OCI-LY1 (cell line): ENCODE data around the gene ZNF620.

Source experiments
- H2AFZ ChIP-seq: fragments of 200-600 bp; sonication (generic), shearing (Covaris generic); 2 replicates; pipeline ENCODE4 v1.6.0; 2014; ENCODE audit warnings: antibody characterized with exemption, mild to moderate bottlenecking, low read length
- H3F3A ChIP-seq: fragments of 200-600 bp; sonication (generic), shearing (Covaris generic); 2 replicates; pipeline ENCODE4 v1.6.0; 2014; ENCODE audit warnings: mild to moderate bottlenecking, antibody characterized with exemption, low read length, moderate library complexity; ENCODE audit not compliant: insufficient read depth
- H3K27ac ChIP-seq: fragments of 200-600 bp; sonication (generic); 2 replicates; pipeline ENCODE4 v1.5.1; 2014; ENCODE audit warnings: low read length, mixed run types, mild to moderate bottlenecking, low read depth; ENCODE audit not compliant: poor library complexity, severe bottlenecking
- H3K27me3 ChIP-seq: fragments of 200-600 bp; sonication (generic); 2 replicates; pipeline ENCODE4 v1.6.0; 2014; ENCODE audit warnings: antibody characterized with exemption, mild to moderate bottlenecking, low read length, moderate library complexity; ENCODE audit not compliant: insufficient read depth
- H3K36me3 ChIP-seq: fragments of 200-600 bp; sonication (generic); 2 replicates; pipeline ENCODE4 v1.6.1; 2014; ENCODE audit warnings: mild to moderate bottlenecking, antibody characterized with exemption, low read length, moderate library complexity, mixed read lengths; ENCODE audit not compliant: insufficient read depth
- H3K4me1 ChIP-seq: fragments of 200-600 bp; sonication (generic); 2 replicates; pipeline ENCODE4 v1.5.1; 2014; ENCODE audit warnings: mild to moderate bottlenecking, low read length, moderate library complexity; ENCODE audit not compliant: insufficient read depth, severe bottlenecking
- H3K4me2 ChIP-seq: fragments of 200-600 bp; sonication (generic), shearing (Covaris generic); 2 replicates; pipeline ENCODE4 v1.6.1; 2014; ENCODE audit warnings: low read length
- H3K4me3 ChIP-seq: fragments of 200-600 bp; sonication (generic); 2 replicates; pipeline ENCODE4 v1.5.1; 2014; ENCODE audit warnings: low read length, low read depth, mild to moderate bottlenecking, mixed read lengths; ENCODE audit not compliant: poor library complexity, severe bottlenecking
- H3K79me2 ChIP-seq: fragments of 200-600 bp; shearing (Covaris generic); 2 replicates; pipeline ENCODE4 v1.6.1; 2016; ENCODE audit warnings: mixed run types, low read length, mixed read lengths; ENCODE audit not compliant: insufficient read depth
- H3K9ac ChIP-seq: fragments of 200-600 bp; sonication (generic), shearing (Covaris generic); 2 replicates; pipeline ENCODE4 v1.6.1; 2014; ENCODE audit warnings: mild to moderate bottlenecking, low read length, mixed read lengths
- H3K9me2 ChIP-seq: fragments of 200-600 bp; sonication (generic), shearing (Covaris generic); 2 replicates; pipeline ENCODE4 v1.6.1; 2014; ENCODE audit warnings: low read depth, mild to moderate bottlenecking, low read length, mixed read lengths
- H3K9me3 ChIP-seq: fragments of 200-600 bp; shearing (Covaris generic); 2 replicates; pipeline ENCODE4 v1.6.1; 2014; ENCODE audit warnings: low read length, mixed read lengths
- H4K20me1 ChIP-seq: fragments of 200-600 bp; sonication (generic), shearing (Covaris generic); 2 replicates; pipeline ENCODE4 v1.6.0; 2016; ENCODE audit warnings: mild to moderate bottlenecking, low read length; ENCODE audit not compliant: insufficient read depth
- CTCF ChIP-seq: fragments of 200-600 bp; sonication (generic), shearing (Covaris generic); IDR thresholded peaks from 2 replicates; pipeline ENCODE4 v1.5.1; 2017; ENCODE audit warnings: mild to moderate bottlenecking, antibody characterized with exemption, low read length, moderate library complexity, mixed read lengths
- EZH2 ChIP-seq: fragments of 200-600 bp; sonication (generic), shearing (Covaris generic); IDR thresholded peaks from 2 replicates; pipeline ENCODE4 v1.8.0; 2017; ENCODE audit warnings: borderline replicate concordance, mixed run types, mild to moderate bottlenecking, antibody characterized with exemption, low read length, moderate library complexity, mixed read lengths

The ZNF620 gene

DNA sequence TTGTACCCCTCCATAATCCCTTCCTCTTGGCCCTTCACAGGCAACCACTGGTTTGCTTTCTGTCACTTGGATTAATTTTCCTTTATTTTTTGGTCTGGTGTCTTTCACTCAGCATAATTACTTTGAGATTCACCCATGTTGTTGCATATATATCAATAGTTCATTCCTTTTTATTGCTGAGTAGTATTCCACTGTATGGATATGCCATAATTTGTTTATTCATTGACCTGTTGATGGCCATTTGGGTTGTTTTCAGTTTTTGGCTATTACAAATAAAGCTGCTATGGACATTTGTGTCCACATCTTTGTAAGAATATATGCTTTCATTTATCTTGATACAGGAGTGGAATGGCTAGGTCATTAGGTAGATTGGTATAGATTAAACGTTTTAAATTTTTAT, 13.0 kb downstream of the ZNF620 start:
- no peaks in the 10 kb centered on the region for H3F3A ChIP-seq

DNA sequence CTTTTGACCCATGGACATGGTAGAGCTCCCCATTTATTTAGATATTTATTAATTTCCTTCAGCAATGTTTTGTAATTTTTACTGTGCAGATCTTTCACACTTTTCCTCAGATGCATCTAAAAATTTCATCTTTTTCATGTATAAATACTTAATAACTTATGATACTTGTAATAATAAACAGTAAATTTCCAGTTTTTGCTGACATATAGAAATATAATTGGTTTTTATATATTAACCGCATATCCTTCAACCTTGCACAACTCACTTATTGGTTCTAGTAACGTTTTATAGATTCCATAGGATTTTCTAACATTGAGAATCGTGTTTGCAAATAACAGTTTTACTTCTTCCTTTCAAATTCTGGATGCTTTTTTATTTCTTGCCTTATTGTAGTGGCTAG, 15.4 kb downstream of the ZNF620 start:
- H3K4me1 ChIP-seq: peaks cover 21% of the 10 kb centered on the region
- no peaks in the 10 kb centered on the region for H3K79me2 ChIP-seq
- H3K9me3 ChIP-seq: no peaks in the 10 kb centered on the region
- H4K20me1 ChIP-seq: no peaks in the 10 kb centered on the region
- no peak overlapping the region for H3K4me2 ChIP-seq
- TF ChIP-seq EZH2: no peak
- no peak for TF ChIP-seq CTCF
- H3K9me2 ChIP-seq: no peaks in the 10 kb centered on the region
- H3K36me3 ChIP-seq: peaks cover 1% of the 10 kb centered on the region; the same call in 1 of the 2 replicates
- no peaks in the 10 kb centered on the region for H3K27me3 ChIP-seq
- no peak overlapping the region for H3K9ac ChIP-seq
- no peak overlapping the region for H3K27ac ChIP-seq
- H2AFZ ChIP-seq: no peak overlapping the region
- no peaks in the 10 kb centered on the region for H3F3A ChIP-seq
- no peak overlapping the region for H3K4me3 ChIP-seq

More for the DNA sequence above, 13.0 kb downstream of the ZNF620 start:
- no peak overlapping the region for H2AFZ ChIP-seq
- H3K9ac ChIP-seq: no peak overlapping the region
- no peaks in the 10 kb centered on the region for H3K79me2 ChIP-seq
- peaks cover 2% of the 10 kb centered on the region for H3K4me1 ChIP-seq
- no peak for TF ChIP-seq CTCF
- no peak for TF ChIP-seq EZH2
- no peaks in the 10 kb centered on the region for H3K9me2 ChIP-seq
- H3K4me2 ChIP-seq: no peak overlapping the region
- H3K36me3 ChIP-seq: no peaks in the 10 kb centered on the region
- no peaks in the 10 kb centered on the region for H4K20me1 ChIP-seq
- no peaks in the 10 kb centered on the region for H3K27me3 ChIP-seq
- no peaks in the 10 kb centered on the region for H3K9me3 ChIP-seq
- no peak overlapping the region for H3K27ac ChIP-seq
- no peak overlapping the region for H3K4me3 ChIP-seq

DNA sequence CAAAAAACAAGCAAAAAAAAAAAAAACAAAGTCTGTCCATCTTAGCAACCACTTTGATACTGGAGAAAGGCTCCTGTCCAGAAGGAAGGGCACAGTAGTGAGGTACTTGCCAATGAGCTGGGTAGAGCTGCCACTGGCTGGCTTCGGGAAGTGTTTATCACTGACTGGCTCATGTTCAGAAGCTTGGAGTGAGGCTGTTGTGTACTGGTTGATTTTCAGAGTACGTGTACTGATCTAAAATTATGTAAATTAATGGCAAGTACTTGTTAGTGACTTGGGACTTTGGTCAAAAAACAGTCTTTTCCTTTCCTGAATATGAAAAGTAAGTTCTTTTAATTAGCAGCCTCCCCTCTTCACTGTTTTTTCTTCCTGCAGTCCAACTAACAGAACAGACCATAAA, 17.9 kb downstream of the ZNF620 start:
- Histone ChIP-seq H3K9ac (no peak overlapping the region; the same call in 1 of the 2 replicates), H3K9me2 (no peaks in the 10 kb centered on the region), H3K4me2 (peak overlapping the region; percentile 99), H4K20me1 (no peaks in the 10 kb centered on the region), H3K27me3 (no peaks in the 10 kb centered on the region), H3K4me3 (peak overlapping the region; percentile 99), H3K9me3 (no peaks in the 10 kb centered on the region), H3F3A (no peaks in the 10 kb centered on the region), H3K79me2 (no peaks in the 10 kb centered on the region), H3K27ac (no peak overlapping the region), H2AFZ (no peak overlapping the region), H3K36me3 (peaks cover 20% of the 10 kb centered on the region; the same call in 1 of the 2 replicates), H3K4me1 (peaks cover 24% of the 10 kb centered on the region)
- TF ChIP-seq EZH2: no peak
- TF ChIP-seq CTCF: no peak
